Parathyroid adenoma (tissue), 2 donors: ENCODE data around the gene NTN5.

Experiments used
- H2AFZ ChIP-seq: fragments of 300-600 bp; sonication (generic); one replicate; pipeline ENCODE4 v1.7.0; 2017; ENCODE audit warnings: antibody characterized with exemption, mild to moderate bottlenecking
- H3K27ac ChIP-seq: fragments of 300-600 bp; sonication (generic); one replicate; pipeline ENCODE4 v1.7.0; 2017
- H3K27me3 ChIP-seq: fragments of 300-600 bp; sonication (generic); one replicate; pipeline ENCODE4 v1.7.0; 2017; ENCODE audit warnings: low read length; ENCODE audit not compliant: control insufficient read depth, insufficient read depth
- H3K36me3 ChIP-seq: fragments of 300-600 bp; sonication (generic); one replicate; pipeline ENCODE4 v1.7.0; 2017; ENCODE audit warnings: low read length; ENCODE audit not compliant: control insufficient read depth, insufficient read depth
- H3K4me1 ChIP-seq: fragments of 300-600 bp; sonication (generic); one replicate; pipeline ENCODE4 v1.7.0; 2017; ENCODE audit warnings: control low read depth
- H3K4me2 ChIP-seq: fragments of 300-600 bp; sonication (generic); one replicate; pipeline ENCODE4 v1.7.0; 2017; ENCODE audit warnings: low read length
- H3K4me3 ChIP-seq: fragments of 300-600 bp; sonication (generic); one replicate; pipeline ENCODE4 v1.7.0; 2017; ENCODE audit warnings: low read depth, low read length
- H3K79me2 ChIP-seq: fragments of 300-600 bp; sonication (generic); one replicate; pipeline ENCODE4 v1.7.0; 2017; ENCODE audit warnings: control low read depth
- H3K9ac ChIP-seq: fragments of 300-600 bp; sonication (generic); one replicate; pipeline ENCODE4 v1.7.0; 2017; ENCODE audit warnings: mild to moderate bottlenecking
- H3K9me3 ChIP-seq: fragments of 300-600 bp; sonication (generic); one replicate; pipeline ENCODE4 v1.7.0; 2017; ENCODE audit warnings: low read length; ENCODE audit not compliant: control insufficient read depth
- CTCF ChIP-seq: fragments of 300-600 bp; sonication (generic); IDR thresholded peaks from one replicate; pipeline ENCODE4 v1.7.0; 2017; ENCODE audit warnings: antibody characterized with exemption, mild to moderate bottlenecking
- donor health status: primary hyperparathyroidism.

NTN5 gene

GRCh38 chr19:48618278-48618915 is 54.4 kb downstream of the NTN5 start:
- H3K27ac ChIP-seq: peak overlapping the region; percentile 60
- no peaks in the 10 kb centered on the region for H3K27me3 ChIP-seq
- H2AFZ ChIP-seq: peak overlapping the region; percentile 69
- H3K79me2 ChIP-seq: peaks cover 4% of the 10 kb centered on the region
- peak overlapping the region; percentile 96 for H3K9ac ChIP-seq
- H3K9me3 ChIP-seq: no peaks in the 10 kb centered on the region
- peaks cover 19% of the 10 kb centered on the region for H3K4me1 ChIP-seq
- H3K4me2 ChIP-seq: peak overlapping the region; percentile 79
- no peaks in the 10 kb centered on the region for H3K36me3 ChIP-seq
- peak overlapping the region; percentile 92 for H3K4me3 ChIP-seq
- no peak for TF ChIP-seq CTCF

- H3K4me1 ChIP-seq: peaks cover 16% of the 10 kb centered on the region
- H3K79me2 ChIP-seq: peaks cover 4% of the 10 kb centered on the region
- H3K27ac ChIP-seq: peak overlapping the region; percentile 22
- TF ChIP-seq CTCF: no peak
- no peaks in the 10 kb centered on the region for H3K9me3 ChIP-seq
- H2AFZ ChIP-seq: no peak overlapping the region
- peak overlapping the region; percentile 79 for H3K4me2 ChIP-seq
- peak overlapping the region; percentile 92 for H3K4me3 ChIP-seq
- H3K9ac ChIP-seq: no peak overlapping the region
- no peaks in the 10 kb centered on the region for H3K27me3 ChIP-seq
- H3K36me3 ChIP-seq: no peaks in the 10 kb centered on the region
Observed at GRCh38 chr19:48617146-48617937, 55.5 kb downstream of the NTN5 start.

- H3K4me3 ChIP-seq: no peak overlapping the region
- H3K79me2 ChIP-seq: peaks cover 4% of the 10 kb centered on the region
- no peak for TF ChIP-seq CTCF
- H3K4me2 ChIP-seq: no peak overlapping the region
- no peaks in the 10 kb centered on the region for H3K27me3 ChIP-seq
- no peaks in the 10 kb centered on the region for H3K36me3 ChIP-seq
- H3K9me3 ChIP-seq: no peaks in the 10 kb centered on the region
- H3K9ac ChIP-seq: no peak overlapping the region
- peak overlapping the region; percentile 22 for H3K27ac ChIP-seq
- H2AFZ ChIP-seq: no peak overlapping the region
- peaks cover 16% of the 10 kb centered on the region for H3K4me1 ChIP-seq
Observed at GRCh38 chr19:48616491-48617056, 56.2 kb downstream of the NTN5 start.

GRCh38 chr19:48616041-48616436 is 56.8 kb downstream of the NTN5 start:
- H3K9me3 ChIP-seq: no peaks in the 10 kb centered on the region
- H3K27ac ChIP-seq: no peak overlapping the region
- H3K27me3 ChIP-seq: no peaks in the 10 kb centered on the region
- H3K4me2 ChIP-seq: no peak overlapping the region
- no peak for TF ChIP-seq CTCF
- H2AFZ ChIP-seq: no peak overlapping the region
- peaks cover 4% of the 10 kb centered on the region for H3K79me2 ChIP-seq
- peaks cover 16% of the 10 kb centered on the region for H3K4me1 ChIP-seq
- H3K4me3 ChIP-seq: no peak overlapping the region
- no peaks in the 10 kb centered on the region for H3K36me3 ChIP-seq
- no peak overlapping the region for H3K9ac ChIP-seq
